Liver (tissue), 9 donors: ENCODE results near the gene PIAS4. TPM values are rescaled to one million over a fixed set of nuclear protein-coding genes. Genes with fewer than 3 reads are reported as not detected.

ENCODE experiments used
- DNase-seq: peaks from one replicate; pipeline ENCODE4 v3.0.0-alpha.2; 2017; ENCODE audit warnings: low spot score
- H3K27ac ChIP-seq, 2 donors: one replicate each; pipeline ENCODE4 v1.7.0; 2013; ENCODE audit warnings: inconsistent platforms in 2 of 2, low read length in 2 of 2, control low read depth in 1 of 2, low read depth in 1 of 2, mild to moderate bottlenecking in 1 of 2
- H3K27me3 ChIP-seq, 4 donors: one replicate each; pipeline versions ENCODE4 v1.6.1 to v1.7.0; 2013; ENCODE audit warnings: low read length in 3 of 4, inconsistent platforms in 1 of 4, mild to moderate bottlenecking in 1 of 4, moderate library complexity in 1 of 4; ENCODE audit not compliant: control insufficient read depth in 4 of 4, insufficient read depth in 4 of 4
- H3K36me3 ChIP-seq, 4 donors: one replicate each; pipeline versions ENCODE4 v1.6.1 to v1.7.0; 2013; ENCODE audit warnings: low read length in 3 of 4, mild to moderate bottlenecking in 3 of 4, low read depth in 1 of 4, moderate library complexity in 1 of 4; ENCODE audit not compliant: control insufficient read depth in 4 of 4, insufficient read depth in 3 of 4
- H3K4me1 ChIP-seq, 4 donors: one replicate each; pipeline versions ENCODE4 v1.6.1 to v1.7.0; 2013; ENCODE audit warnings: low read length in 3 of 4, mild to moderate bottlenecking in 3 of 4, moderate library complexity in 1 of 4; ENCODE audit not compliant: control insufficient read depth in 4 of 4, insufficient read depth in 4 of 4
- H3K4me3 ChIP-seq, 3 donors: one replicate each; pipeline versions ENCODE4 v1.6.1 to v1.7.0; 2013; ENCODE audit warnings: low read length in 3 of 3, control low read depth in 1 of 3, low read depth in 1 of 3, mild to moderate bottlenecking in 1 of 3
- H3K9ac ChIP-seq, 2 donors: one replicate each; pipeline ENCODE4 v1.7.0; 2013; ENCODE audit warnings: low read length in 2 of 2, mild to moderate bottlenecking in 2 of 2, moderate library complexity in 2 of 2, control low read depth in 1 of 2, low read depth in 1 of 2
- H3K9me3 ChIP-seq, 4 donors: one replicate each; pipeline versions ENCODE4 v1.6.1 to v1.7.0; 2013; ENCODE audit warnings: low read length in 3 of 4; ENCODE audit not compliant: control insufficient read depth in 4 of 4
- ATF3 ChIP-seq: IDR thresholded peaks from 2 replicates; pipeline ENCODE4 v1.6.1; 2016; ENCODE audit warnings: antibody characterized with exemption
- CTCF ChIP-seq: fragments of 150-350 bp; IDR thresholded peaks from 2 replicates; pipeline ENCODE4 v1.5.1; 2017; ENCODE audit warnings: improper control_type of control experiment, low read depth, low read length; ENCODE audit not compliant: missing input control
- EGR1 ChIP-seq, 2 donors: IDR thresholded peaks; 2 replicates each; pipeline ENCODE4 v1.6.1; 2016 to 2018; ENCODE audit warnings: antibody characterized with exemption in 2 of 2, low read depth in 2 of 2
- FOXA1 ChIP-seq: IDR thresholded peaks from 2 replicates; pipeline ENCODE4 v1.6.1; 2016; ENCODE audit warnings: antibody characterized with exemption
- GABPA ChIP-seq, 2 donors: IDR thresholded peaks in 1 of 2; conservative IDR thresholded peaks in 1 of 2; 2 replicates each; pipeline ENCODE4 v1.6.1; 2016; ENCODE audit warnings: antibody characterized with exemption in 2 of 2, mild to moderate bottlenecking in 1 of 2, moderate library complexity in 1 of 2
- HNF4A ChIP-seq, 2 donors: conservative IDR thresholded peaks; 2 replicates each; pipeline ENCODE4 v1.6.1; 2016; ENCODE audit warnings: antibody characterized with exemption in 2 of 2, mild to moderate bottlenecking in 2 of 2
- HNF4G ChIP-seq: IDR thresholded peaks from 2 replicates; pipeline ENCODE4 v1.6.1; 2016; ENCODE audit warnings: antibody characterized with exemption
- NR2F2 ChIP-seq: IDR thresholded peaks from 2 replicates; pipeline ENCODE4 v1.6.1; 2016; ENCODE audit warnings: antibody characterized with exemption
- RAD21 ChIP-seq, 2 donors: IDR thresholded peaks; 2 replicates each; pipeline ENCODE4 v1.6.1; 2016; ENCODE audit warnings: antibody characterized with exemption in 2 of 2, mild to moderate bottlenecking in 2 of 2
- REST ChIP-seq: IDR thresholded peaks from 2 replicates; pipeline ENCODE4 v1.6.1; 2016; ENCODE audit warnings: antibody characterized with exemption, mild to moderate bottlenecking
- RXRA ChIP-seq, 2 donors: IDR thresholded peaks; 2 replicates each; pipeline ENCODE4 v1.6.1; 2017 to 2018; ENCODE audit warnings: antibody characterized with exemption in 2 of 2, mild to moderate bottlenecking in 1 of 2
- SP1 ChIP-seq: IDR thresholded peaks from 2 replicates; pipeline ENCODE4 v1.6.1; 2018; ENCODE audit warnings: antibody characterized with exemption, mild to moderate bottlenecking
- TAF1 ChIP-seq: conservative IDR thresholded peaks from 2 replicates; pipeline ENCODE4 v1.6.1; 2016; ENCODE audit warnings: antibody characterized with exemption, mild to moderate bottlenecking
- YY1 ChIP-seq: IDR thresholded peaks from 2 replicates; pipeline ENCODE4 v1.6.1; 2016; ENCODE audit warnings: antibody characterized with exemption, mild to moderate bottlenecking
- ZBTB33 ChIP-seq: IDR thresholded peaks from 2 replicates; pipeline ENCODE4 v1.6.1; 2016; ENCODE audit warnings: antibody characterized with exemption
- WGBS: extraction: QIAGEN DNeasy Blood & Tissue Kit; methylation state at CpG from one replicate; pipeline ENCODE4 v1.1.7; 2013; 5-methylcytosine and 5-hydroxymethylcytosine counted together
- polyA plus RNA-seq, 2 donors: library from polyadenylated mRNA; stranded (reverse) in 1 of 2; unstranded in 1 of 2; fragments of 200-250 nt in 1 of 2; fragments of >200 nt in 1 of 2; fragmentation: Nextera tagmentation in 1 of 2; extraction: Ambion mirVana in 1 of 2; gene quantifications; one replicate each; pipeline versions ENCODE4 v1.2.1 to v1.2.3, GENCODE V29; 2013 to 2015
- total RNA-seq, 2 donors: library from RNA; depleted of rRNA; stranded (reverse); fragments of >200 nt; gene quantifications; one replicate each; pipeline ENCODE4 v1.2.3, GENCODE V29; 2014
- donor health status: healthy.
- donor health status: healthy.
- donor health status: healthy.
- donor health status: healthy.
- donor health status: healthy.

PIAS4 gene
- total and polyA plus RNA-seq, 4 donors = 5.6 to 14.1 (median 10.6) TPM

- Histone ChIP-seq H3K9ac (peak overlapping the region in 1 of 2 donors; percentile 79), H3K27ac (peak overlapping the region; percentile 61 to 64), H3K27me3 (no peaks in the 10 kb centered on the region), H3K36me3 (peaks cover 13 to 24% (median 22%) of the 10 kb centered on the region in 4 donors), H3K9me3 (no peaks in the 10 kb centered on the region), H3K4me3 (peak overlapping the region; percentile 42 to 99 (median 74)), H3K4me1 (peaks cover 0 to 38% (median 31%) of the 10 kb centered on the region in 4 donors)
- TF ChIP-seq HNF4A (conservative IDR thresholded peaks at IDR 0.05) = no peak
- no peak for TF ChIP-seq ZBTB33
- TF ChIP-seq RAD21 (IDR thresholded peaks at IDR 0.05) = peak; percentile 76 to 77
- no peak for TF ChIP-seq EGR1 (IDR thresholded peaks at IDR 0.05; ENCODE audit: low read depth in 2 of 2)
- peak; percentile 79 to 87 for TF ChIP-seq RXRA (IDR thresholded peaks at IDR 0.05)
- TF ChIP-seq TAF1 = no peak
- no peak for TF ChIP-seq FOXA1
- no peak for TF ChIP-seq NR2F2
- TF ChIP-seq HNF4G = no peak
- peak; percentile 54 for TF ChIP-seq CTCF
- no peak for TF ChIP-seq YY1
- no peak for TF ChIP-seq ATF3
- no peak for TF ChIP-seq GABPA (IDR thresholded peaks at IDR 0.05 in 1 of 2, conservative IDR thresholded peaks at IDR 0.05 in 1 of 2)
- no peak for TF ChIP-seq REST
- TF ChIP-seq SP1 = peak; percentile 72
- DNase-seq = no peak
- WGBS = 2% methylated on average over 21 of the region's 21 CpGs
These were observed 21.1 kb upstream of the PIAS4 start for GRCh38 chr19:3986260-3987041.
